ENCODE results near the gene MAPK6. TPM values are rescaled to one million over a fixed set of nuclear protein-coding genes. Genes with fewer than 3 reads are reported as not detected.

Gene MAPK6
- total and polyA plus RNA-seq, 11 donors, result 3.6 to 26.2 (median 17.5) TPM

DNA sequence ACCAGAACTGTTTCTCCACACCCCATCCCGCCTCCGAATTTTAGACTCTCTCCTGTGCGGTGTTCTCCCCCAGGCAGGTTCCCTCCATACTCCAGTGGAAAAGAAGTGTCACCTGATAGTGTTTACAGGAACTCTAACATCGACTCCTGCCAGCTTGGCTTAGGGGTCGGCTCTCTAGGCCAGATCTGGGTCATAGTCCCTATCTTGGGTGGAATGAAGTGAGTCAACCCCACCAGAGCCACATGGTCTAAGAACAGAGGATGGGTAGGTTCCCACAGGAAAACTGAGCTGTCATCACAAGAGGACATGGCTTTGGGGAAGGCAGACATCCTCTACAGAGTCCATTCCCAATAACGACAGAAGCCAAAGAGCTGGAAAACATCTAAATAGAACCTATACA, 87.6 kb downstream of the MAPK6 start:
- 67 to 79% (median 72%) methylated on average over 6 of the region's 6 CpGs for WGBS, 4 donors
- intact Hi-C loops (cut with DNase I), result no loop called here
- ATAC-seq, result no peak
- TF ChIP-seq CTCF (IDR thresholded peaks at IDR 0.05) (no peak), POLR2A (IDR thresholded peaks at IDR 0.05) (no peak)
- H3K27ac ChIP-seq, result no peak overlapping the region
- H3K9me3 ChIP-seq, result no peaks in the 10 kb centered on the region
- no peaks in the 10 kb centered on the region for H3K36me3 ChIP-seq
- DNase-seq, result no peak
- peaks cover 0 to 29% (median 13%) of the 10 kb centered on the region in 9 donors for H3K27me3 ChIP-seq
- H3K4me3 ChIP-seq, result no peak overlapping the region
- H3K4me1 ChIP-seq, result peaks cover 0 to 11% (median 0%) of the 10 kb centered on the region in 12 donors

- Histone ChIP-seq H3K27ac (no peak overlapping the region), H3K27me3 (peaks cover 6 to 35% (median 17%) of the 10 kb centered on the region in 9 donors), H3K4me1 (peaks cover 0 to 17% (median 4%) of the 10 kb centered on the region in 12 donors), H3K4me3 (no peak overlapping the region), H3K9me3 (no peaks in the 10 kb centered on the region), H3K36me3 (no peaks in the 10 kb centered on the region)
- intact Hi-C loops (cut with DNase I), result no loop called here
- WGBS, 4 donors, result 96 to 99% (median 97%) methylated on average over 6 of the region's 6 CpGs
- no peak for DNase-seq
- no peak for ATAC-seq
- TF ChIP-seq CTCF (IDR thresholded peaks at IDR 0.05) (no peak), POLR2A (IDR thresholded peaks at IDR 0.05) (no peak)
Observed at GRCh38 chr15:52107238-52107637, 88.2 kb downstream of the MAPK6 start.

DNA sequence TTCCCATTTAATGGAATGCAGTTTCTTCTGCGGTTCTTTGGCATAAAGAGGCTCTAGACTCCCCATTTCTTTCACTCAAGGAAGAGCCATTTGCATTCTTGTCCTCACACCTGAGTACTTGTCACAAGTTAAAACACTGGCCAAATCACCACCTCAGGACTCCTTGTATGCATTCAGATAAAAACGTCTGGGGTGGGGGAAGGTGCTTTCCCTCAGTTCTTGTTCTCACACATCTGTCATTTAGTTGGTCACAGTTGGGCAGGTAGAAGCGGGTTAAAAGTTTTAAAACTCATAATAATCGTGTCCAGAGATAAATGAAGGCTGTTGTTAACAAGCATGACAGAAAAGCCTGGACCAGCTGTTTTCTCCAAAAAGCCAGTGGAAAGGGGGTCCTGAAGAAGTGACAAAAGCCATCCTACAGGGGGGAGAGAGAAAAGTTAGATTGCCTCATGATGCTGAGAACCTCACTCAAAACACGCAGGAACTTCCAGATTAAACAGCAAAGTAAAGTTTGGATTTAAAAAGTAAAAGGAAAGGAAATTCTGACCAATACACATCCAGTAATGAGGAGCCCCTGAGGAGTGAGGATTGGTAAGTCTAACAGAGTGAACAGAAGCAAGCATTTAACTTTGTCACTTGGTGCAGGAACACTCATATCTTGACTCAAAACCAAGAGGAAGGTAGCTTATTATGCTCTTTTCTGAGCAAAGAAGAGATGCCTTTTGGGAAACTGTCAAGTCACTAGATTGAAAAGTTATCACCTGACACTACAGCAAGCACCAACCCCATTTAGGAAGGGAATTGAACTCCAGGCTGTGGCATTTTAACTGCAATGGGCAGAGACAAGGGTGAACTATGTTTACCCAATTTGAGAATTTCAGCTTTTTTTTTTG, 90.8 kb downstream of the MAPK6 start:
- TF ChIP-seq CTCF (IDR thresholded peaks at IDR 0.05) (no peak), POLR2A (IDR thresholded peaks at IDR 0.05) (no peak)
- 58 to 67% (median 63%) methylated on average over 5 of the region's 5 CpGs for WGBS, 4 donors
- no peak for DNase-seq
- Histone ChIP-seq H3K36me3 (no peaks in the 10 kb centered on the region), H3K4me1 (peaks cover 0 to 12% (median 6%) of the 10 kb centered on the region in 12 donors), H3K27ac (no peak overlapping the region), H3K9me3 (no peaks in the 10 kb centered on the region), H3K27me3 (peaks cover 11 to 42% (median 27%) of the 10 kb centered on the region in 9 donors), H3K4me3 (no peak overlapping the region)
- intact Hi-C loops (cut with DNase I), result no loop called here
- ATAC-seq, result no peak

DNA sequence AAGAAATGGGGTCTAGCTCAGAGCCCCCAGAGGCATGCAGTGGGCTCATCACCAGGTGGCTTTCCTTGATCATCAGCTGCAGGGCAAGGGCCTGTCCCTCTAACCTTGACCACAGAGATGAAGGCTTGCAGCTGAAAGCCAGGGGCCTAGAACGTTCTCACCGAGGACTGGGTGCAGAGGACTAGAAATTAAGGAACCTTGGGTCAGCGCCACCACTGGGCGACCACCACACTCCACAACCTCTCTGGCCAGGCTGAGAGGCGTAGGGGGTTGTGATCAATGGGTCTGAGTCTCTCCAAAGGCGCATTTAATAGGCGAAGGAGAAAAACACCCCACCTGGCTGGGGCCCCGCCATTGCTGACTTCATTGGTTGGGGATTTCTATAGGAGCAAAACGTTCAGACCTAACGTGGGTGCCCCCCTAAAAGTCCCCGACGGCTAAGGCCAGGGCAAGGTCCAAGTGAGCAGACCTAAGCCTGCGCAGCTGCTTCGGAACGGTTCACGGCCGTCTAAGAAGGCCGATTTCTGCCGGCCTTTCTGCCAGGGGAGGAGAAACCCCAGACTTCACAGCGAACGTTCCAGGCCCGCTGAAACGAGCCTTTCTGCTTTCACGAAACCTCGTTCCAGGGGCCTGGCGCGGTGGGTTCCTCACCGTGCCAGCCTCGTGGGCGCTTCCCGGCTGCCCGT, 92.6 kb downstream of the MAPK6 start:
- no peaks in the 10 kb centered on the region for H3K36me3 ChIP-seq
- H3K4me1 ChIP-seq, result peaks cover 0 to 12% (median 6%) of the 10 kb centered on the region in 12 donors
- ATAC-seq, result no peak
- H3K9me3 ChIP-seq, result no peaks in the 10 kb centered on the region
- H3K4me3 ChIP-seq, result peak overlapping the region in 10 of 12 donors; percentile 17 to 54 (median 42)
- H3K27ac ChIP-seq, result no peak overlapping the region
- peaks cover 11 to 42% (median 27%) of the 10 kb centered on the region in 9 donors for H3K27me3 ChIP-seq
- no peak for DNase-seq
- intact Hi-C loops (cut with DNase I), result no loop called here
- 45 to 51% (median 48%) methylated on average over 28 to 32 of the region's 32 CpGs for WGBS, 4 donors
- TF ChIP-seq POLR2A (IDR thresholded peaks at IDR 0.05) (no peak), CTCF (IDR thresholded peaks at IDR 0.05) (no peak)
